Stimulated activated CD4-positive, alpha-beta T cell treated with anti-CD3 and anti-CD28 coated beads, Interleukin-1b, Interleukin-23, amount 100 ng/mL, for 1 hour (primary cell): ENCODE data around the gene PLK1.
"Not testable (repeated sequence)": the region's sequence is repeated elsewhere in the genome, so short reads cannot be mapped to it uniquely, and the experiment has no call there.

Experiments used
- DNase-seq, 2 donors: peaks; one replicate each; pipeline ENCODE4 v3.0.0-alpha.2; 2020; ENCODE audit warnings: low read depth in 2 of 2

The PLK1 gene

GRCh38 chr16:23710504-23710903, 31.8 kb downstream of the PLK1 start:
- DNase-seq: no peak

GRCh38 chr16:23711785-23712184, 33.1 kb downstream of the PLK1 start:
- DNase-seq: no peak

GRCh38 chr16:23712976-23713375, 34.3 kb downstream of the PLK1 start, which contains the start of gene ERN2:
TSS of gene ERN2 (minus strand) at chr16:23713222. CDS start at chr16:23713187, 35 bp downstream.
- no peak for DNase-seq

GRCh38 chr16:23716484-23716883, 37.8 kb downstream of the PLK1 start:
- DNase-seq: no peak

GRCh38 chr16:23722613-23723240, 44.0 kb downstream of the PLK1 start:
- DNase-seq: not testable (repeated sequence)

GRCh38 chr16:23724096-23724784, 45.6 kb downstream of the PLK1 start:
- no peak for DNase-seq

GRCh38 chr16:23724785-23725131, 46.1 kb downstream of the PLK1 start:
- no peak for DNase-seq

- no peak for DNase-seq
These were observed 48.0 kb downstream of the PLK1 start for GRCh38 chr16:23726710-23727109.

GRCh38 chr16:23728112-23728477, 49.4 kb downstream of the PLK1 start:
- no peak for DNase-seq

GRCh38 chr16:23729503-23730424, 51.1 kb downstream of the PLK1 start:
- no peak for DNase-seq

GRCh38 chr16:23734176-23734893, 55.6 kb downstream of the PLK1 start:
- no peak for DNase-seq

GRCh38 chr16:23737423-23738028, 58.8 kb downstream of the PLK1 start:
- DNase-seq: not testable (repeated sequence)

- no peak for DNase-seq
These were observed 60.8 kb downstream of the PLK1 start for GRCh38 chr16:23739516-23739915.
